Glutamatergic neuron (in vitro differentiated cells): Measurements from ENCODE around the gene DOK1. TPM values are rescaled to one million over a fixed set of nuclear protein-coding genes. Genes with fewer than 3 reads are reported as not detected.
A peak's percentile ranks its signal among the peaks of the same experiment; 100 is the strongest.

Experiments
- DNase-seq: peaks from one replicate; pipeline ENCODE4 v3.0.0; 2022
- H3K27ac Mint-ChIP-seq: one replicate; pipeline ENCODE4 v1.8.0; 2020; ENCODE audit warnings: mild to moderate bottlenecking, mixed read lengths, inconsistent platforms; ENCODE audit not compliant: unreplicated experiment
- H3K27me3 Mint-ChIP-seq: one replicate; pipeline ENCODE4 v1.8.0; 2020; ENCODE audit warnings: mild to moderate bottlenecking, moderate library complexity, mixed read lengths, inconsistent platforms; ENCODE audit not compliant: unreplicated experiment
- H3K36me3 Mint-ChIP-seq: one replicate; pipeline ENCODE4 v1.8.0; 2020; ENCODE audit warnings: mild to moderate bottlenecking, mixed read lengths, inconsistent platforms; ENCODE audit not compliant: unreplicated experiment
- H3K4me1 Mint-ChIP-seq: one replicate; pipeline ENCODE4 v1.8.0; 2020; ENCODE audit warnings: mild to moderate bottlenecking, low read depth, mixed read lengths, inconsistent platforms; ENCODE audit not compliant: unreplicated experiment
- H3K4me3 Mint-ChIP-seq: one replicate; pipeline ENCODE4 v1.8.0; 2020; ENCODE audit warnings: mild to moderate bottlenecking, mixed read lengths, inconsistent platforms; ENCODE audit not compliant: unreplicated experiment
- H3K9me3 Mint-ChIP-seq: one replicate; pipeline ENCODE4 v1.8.0; 2020; ENCODE audit warnings: mild to moderate bottlenecking, moderate library complexity, mixed read lengths, inconsistent platforms; ENCODE audit not compliant: unreplicated experiment
- CTCF ChIP-seq: fragments of 200-600 bp; sonication (generic); IDR thresholded peaks from one replicate; pipeline ENCODE4 v1.5.0; 2021; ENCODE audit not compliant: partially characterized antibody, unreplicated experiment
- total RNA-seq: library from RNA; stranded (reverse); fragmentation: NEBNext Ultra II Directional; extraction: Animal tissue kit (Norgen Biotek cat#: 25700); gene quantifications from one replicate; pipeline ENCODE4 v1.2.1, GENCODE V29; 2021; ENCODE audit not compliant: unreplicated experiment

Gene DOK1
- total RNA-seq, 1 donor from 2014 or later: 14.0 TPM

GRCh38 chr2:74526649-74527230, 27.8 kb upstream of the DOK1 start:
- H3K27me3 Mint-ChIP-seq: peaks cover 19% of the 10 kb centered on the region
- H3K27ac Mint-ChIP-seq: no peak overlapping the region
- peaks cover 18% of the 10 kb centered on the region for H3K9me3 Mint-ChIP-seq
- DNase-seq: no peak
- TF ChIP-seq CTCF: no peak
- peaks cover 9% of the 10 kb centered on the region for H3K4me1 Mint-ChIP-seq
- H3K4me3 Mint-ChIP-seq: no peak overlapping the region
- H3K36me3 Mint-ChIP-seq: peaks cover 9% of the 10 kb centered on the region

- Mint-ChIP-seq H3K4me3 (peak overlapping the region; percentile 96), H3K27ac (no peak overlapping the region), H3K27me3 (peaks cover 11% of the 10 kb centered on the region), H3K36me3 (peaks cover 9% of the 10 kb centered on the region), H3K9me3 (peaks cover 20% of the 10 kb centered on the region), H3K4me1 (peaks cover 19% of the 10 kb centered on the region)
- no peak for DNase-seq
- no peak for TF ChIP-seq CTCF
Observed at GRCh38 chr2:74527741-74528140, 26.8 kb upstream of the DOK1 start.

GRCh38 chr2:74528600-74529356, 25.7 kb upstream of the DOK1 start:
- peak overlapping the region; percentile 96 for H3K4me3 Mint-ChIP-seq
- no peak for TF ChIP-seq CTCF
- peaks cover 21% of the 10 kb centered on the region for H3K9me3 Mint-ChIP-seq
- H3K27ac Mint-ChIP-seq: peak overlapping the region; percentile 96
- H3K4me1 Mint-ChIP-seq: peaks cover 20% of the 10 kb centered on the region
- DNase-seq: no peak
- H3K36me3 Mint-ChIP-seq: peaks cover 9% of the 10 kb centered on the region
- H3K27me3 Mint-ChIP-seq: peaks cover 9% of the 10 kb centered on the region

DNA sequence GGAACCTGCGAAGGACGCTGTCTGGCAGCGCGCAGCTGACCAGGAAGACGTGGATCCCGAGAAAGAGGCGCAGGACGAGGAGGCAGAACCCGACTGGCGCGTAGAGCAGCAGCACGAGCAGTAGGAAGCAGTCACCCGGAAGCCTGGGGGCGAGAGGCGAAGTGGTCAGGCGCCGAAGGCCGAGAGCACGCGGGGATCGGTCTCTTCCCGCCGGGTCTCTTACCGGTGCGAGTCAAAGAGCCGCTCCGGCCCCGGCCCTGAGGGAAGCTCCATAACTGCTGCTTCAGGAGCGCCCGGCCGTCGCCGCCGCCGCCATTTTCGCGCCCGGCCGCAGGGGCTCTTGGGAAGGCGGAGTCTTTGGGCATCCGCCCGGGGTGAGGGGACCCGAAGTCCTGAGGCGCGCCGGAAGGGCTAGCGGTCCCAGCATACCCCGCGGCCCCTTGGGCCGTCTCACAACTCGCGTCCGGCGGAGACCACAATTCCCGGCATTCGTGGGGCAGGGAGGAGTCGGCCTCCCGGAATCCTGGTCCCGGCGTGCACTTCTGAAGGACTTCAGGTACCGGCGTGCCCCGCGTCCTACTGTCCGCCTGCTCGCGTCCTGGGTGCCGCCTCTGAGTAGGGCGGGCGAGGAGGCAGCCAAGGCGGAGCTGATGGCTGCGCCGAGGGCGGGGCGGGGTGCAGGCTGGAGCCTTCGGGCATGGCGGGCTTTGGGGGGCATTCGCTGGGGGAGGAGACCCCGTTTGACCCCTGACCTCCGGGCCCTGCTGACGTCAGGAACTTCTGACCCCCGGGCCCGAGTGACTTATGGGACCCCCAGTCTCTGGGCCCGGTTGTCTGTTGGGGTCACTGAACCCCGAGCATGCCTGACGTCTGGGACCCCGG, 24.9 kb upstream of the DOK1 start, which contains the start of the genes AUP1 and HTRA2:
AUP1 (minus strand) TSS at position 350 of the 882 bp plus-strand sequence; CDS start at position 273, 77 bp downstream.
HTRA2 (plus strand) TSS at position 577 of the 882 bp plus-strand sequence; CDS start at position 651, 74 bp downstream.
- peak; percentile 98 for DNase-seq
- Mint-ChIP-seq H3K36me3 (peaks cover 9% of the 10 kb centered on the region), H3K9me3 (peaks cover 26% of the 10 kb centered on the region), H3K4me3 (peak within 1 kb of the TSS; percentile 96), H3K27me3 (peaks cover 10% of the 10 kb centered on the region), H3K27ac (peak within 1 kb of the TSS; percentile 96), H3K4me1 (peaks cover 20% of the 10 kb centered on the region)
- TF ChIP-seq CTCF: no peak
